NOMO-1 (cell line): ENCODE results near the gene TMEM52.
A peak's percentile ranks its signal among the peaks of the same experiment; 100 is the strongest.

ENCODE experiments used
- DNase-seq, 2 experiments: peaks; one replicate each; lab custom pipeline; 2025; ENCODE audit not compliant: unreplicated experiment in 2 of 2; lab: John Stamatoyannopoulos, UW

Gene TMEM52

GRCh38 chr1:1876335-1876930 lies 42.6 kb downstream of the TMEM52 start:
- DNase-seq: no peak

GRCh38 chr1:1875932-1876331 lies 43.1 kb downstream of the TMEM52 start:
- DNase-seq: no peak

GRCh38 chr1:1874901-1875300 lies 44.2 kb downstream of the TMEM52 start:
- DNase-seq: no peak

GRCh38 chr1:1873186-1873585 lies 45.9 kb downstream of the TMEM52 start:
- no peak for DNase-seq

- no peak for DNase-seq
Observed at GRCh38 chr1:1872329-1872994, 46.6 kb downstream of the TMEM52 start.

- DNase-seq: peak; percentile 38 to 84
Observed at GRCh38 chr1:1869469-1869868, 49.6 kb downstream of the TMEM52 start.
